Measurements from ENCODE around the gene MYL7. TPM values are rescaled to one million over a fixed set of nuclear protein-coding genes. Genes with fewer than 3 reads are reported as not detected.
A peak's percentile ranks its signal among the peaks of the same experiment; 100 is the strongest.

Gene MYL7
- total RNA-seq, 1 donor = 0.43 TPM

DNA sequence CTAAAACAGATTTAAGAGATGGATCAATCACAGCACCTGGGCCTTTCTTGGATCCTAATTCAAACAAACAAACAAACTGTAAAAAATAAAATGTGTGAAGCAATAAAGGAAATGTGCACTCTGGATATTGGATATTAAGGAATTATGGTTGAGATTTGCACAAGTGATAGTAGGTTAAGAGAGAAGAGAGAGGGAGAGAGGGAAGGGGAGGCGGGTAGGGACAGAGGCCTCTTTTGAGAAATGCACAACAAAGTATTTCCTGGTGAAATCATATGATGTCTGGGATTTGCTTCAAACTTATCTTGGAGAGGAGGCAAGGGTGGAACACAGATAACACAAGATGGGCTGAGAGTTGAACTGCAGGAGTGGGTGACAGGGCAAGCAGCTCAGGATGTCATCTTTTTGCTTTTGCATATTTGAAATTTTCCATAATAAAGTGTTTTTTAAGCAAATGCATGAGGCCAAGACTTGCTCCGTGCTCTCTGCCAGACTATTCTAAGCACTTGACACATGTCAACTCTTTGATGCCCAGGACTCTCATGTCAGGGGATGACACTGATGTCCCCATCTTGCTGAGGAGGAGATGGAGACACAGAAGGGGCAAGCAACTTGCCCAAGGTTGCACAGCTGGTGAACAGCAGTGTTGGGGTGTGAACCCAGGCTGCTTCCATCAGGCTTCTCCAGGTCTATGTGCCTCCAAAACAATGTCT is 46.1 kb downstream of the MYL7 start:
- TF ChIP-seq, protein P1, sequence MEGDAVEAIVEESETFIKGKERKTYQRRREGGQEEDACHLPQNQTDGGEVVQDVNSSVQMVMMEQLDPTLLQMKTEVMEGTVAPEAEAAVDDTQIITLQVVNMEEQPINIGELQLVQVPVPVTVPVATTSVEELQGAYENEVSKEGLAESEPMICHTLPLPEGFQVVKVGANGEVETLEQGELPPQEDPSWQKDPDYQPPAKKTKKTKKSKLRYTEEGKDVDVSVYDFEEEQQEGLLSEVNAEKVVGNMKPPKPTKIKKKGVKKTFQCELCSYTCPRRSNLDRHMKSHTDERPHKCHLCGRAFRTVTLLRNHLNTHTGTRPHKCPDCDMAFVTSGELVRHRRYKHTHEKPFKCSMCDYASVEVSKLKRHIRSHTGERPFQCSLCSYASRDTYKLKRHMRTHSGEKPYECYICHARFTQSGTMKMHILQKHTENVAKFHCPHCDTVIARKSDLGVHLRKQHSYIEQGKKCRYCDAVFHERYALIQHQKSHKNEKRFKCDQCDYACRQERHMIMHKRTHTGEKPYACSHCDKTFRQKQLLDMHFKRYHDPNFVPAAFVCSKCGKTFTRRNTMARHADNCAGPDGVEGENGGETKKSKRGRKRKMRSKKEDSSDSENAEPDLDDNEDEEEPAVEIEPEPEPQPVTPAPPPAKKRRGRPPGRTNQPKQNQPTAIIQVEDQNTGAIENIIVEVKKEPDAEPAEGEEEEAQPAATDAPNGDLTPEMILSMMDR (IDR thresholded peaks at IDR 0.05; ENCODE audit: insufficient read depth, low read depth, low read length) = no peak
- DNase-seq (ENCODE audit: low read depth) = peak; percentile 48
- H3K4me3 ChIP-seq (ENCODE audit: low read depth, low read length) = no peak overlapping the region

DNA sequence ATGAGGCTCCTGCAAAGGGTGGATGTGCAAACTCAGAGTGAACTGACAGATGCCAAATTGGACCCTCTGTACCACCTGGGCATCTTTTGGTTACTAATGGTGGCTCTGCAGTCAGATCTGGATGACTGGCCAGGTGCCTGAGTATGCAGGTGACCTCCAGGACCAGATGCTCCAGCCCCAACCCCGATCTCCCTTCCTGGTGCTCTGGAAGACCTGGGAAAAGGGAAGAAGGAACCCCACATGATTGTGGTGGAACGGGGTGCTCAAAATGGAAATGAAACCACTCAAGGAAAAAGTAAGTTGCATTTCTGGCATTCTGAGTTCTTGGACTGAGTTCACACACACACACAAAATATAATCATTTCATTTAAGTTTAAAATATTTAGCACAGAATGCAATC is 46.8 kb downstream of the MYL7 start:
- DNase-seq (ENCODE audit: low read depth) = no peak
- no peak overlapping the region for H3K4me3 ChIP-seq (ENCODE audit: low read depth, low read length)
- TF ChIP-seq, protein P1 (IDR thresholded peaks at IDR 0.05; ENCODE audit: insufficient read depth, low read depth, low read length) = no peak

DNA sequence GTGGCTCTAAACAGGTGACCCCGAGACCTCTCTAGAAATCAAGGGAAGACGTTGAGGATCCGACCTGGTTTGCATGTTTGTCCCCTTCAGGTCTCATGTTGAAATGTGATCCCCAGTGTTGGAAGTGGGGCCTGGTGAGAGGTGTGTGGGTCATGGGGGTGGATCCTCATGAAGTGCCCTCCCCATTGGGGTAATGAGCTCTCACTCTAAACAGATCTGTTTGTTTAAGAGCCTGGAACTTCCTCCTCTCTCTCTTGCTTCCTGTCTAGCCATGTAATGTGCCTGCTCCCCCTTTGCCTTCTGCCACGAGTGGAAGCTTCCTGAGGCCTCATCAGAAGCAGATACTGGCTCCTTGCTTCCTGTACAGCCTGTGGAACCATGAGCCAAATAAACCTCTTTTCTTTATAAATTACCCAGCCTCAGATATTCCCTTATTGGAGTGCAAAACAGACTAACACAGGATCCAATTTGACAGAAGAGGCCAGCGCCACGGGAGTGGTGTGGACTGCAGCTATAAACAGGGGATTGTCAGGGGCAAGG is 48.0 kb downstream of the MYL7 start:
- DNase-seq (ENCODE audit: low read depth) = no peak
- no peak overlapping the region for H3K4me3 ChIP-seq (ENCODE audit: low read depth, low read length)
- TF ChIP-seq, protein P1 (IDR thresholded peaks at IDR 0.05; ENCODE audit: insufficient read depth, low read depth, low read length) = no peak

Small RNAs within 50 kb of the gene (small RNA-seq; reads per million reads assigned to genes)
- not detected for gene RNA5SP230

Other genes starting within 250 kb of the MYL7 start
- gene URGCP, start 234.7 kb downstream of the MYL7 start, total RNA-seq = 25.8 and 38.9 TPM in 2 replicates
- gene UBE2D4, start 214.9 kb downstream of the MYL7 start, total RNA-seq = 9.7 and 11.7 TPM in 2 replicates
- gene SPDYE1, start 143.4 kb downstream of the MYL7 start, total RNA-seq = not detected in 2 replicates
- 87.6 and 97.2 TPM in 2 replicates for gene DBNL, start 96.6 kb downstream of the MYL7 start, total RNA-seq
- gene PGAM2, start 75.8 kb downstream of the MYL7 start, total RNA-seq = under 0.01 and 0.32 TPM in 2 replicates
- 13.8 and 19.0 TPM in 2 replicates for gene POLM, start 58.8 kb downstream of the MYL7 start, total RNA-seq
- 148 and 159 TPM in 2 replicates for gene AEBP1, start 37.0 kb downstream of the MYL7 start, total RNA-seq
- 95.7 and 101 TPM in 2 replicates for gene POLD2, start 17.8 kb downstream of the MYL7 start, total RNA-seq
- gene GCK, start 48.1 kb upstream of the MYL7 start, total RNA-seq = 0.43 and 0.64 TPM in 2 replicates
- gene YKT6, start 59.6 kb upstream of the MYL7 start, total RNA-seq = 108 and 119 TPM in 2 replicates
- under 0.01 TPM in 1 of 2 replicates, not detected in the other for gene CAMK2B, start 184.3 kb upstream of the MYL7 start, total RNA-seq

Measured in fibroblast of villous mesenchyme (primary cell).